Activated naive CD4-positive, alpha-beta T cell treated with anti-CD3 and anti-CD28 coated beads, Interleukin-2, amount 50 U/mL, for 24 hours (primary cell): ENCODE data around the gene TXNDC15.
"Not testable (repeated sequence)": the region's sequence is repeated elsewhere in the genome, so short reads cannot be mapped to it uniquely, and the experiment has no call there.

ENCODE experiments used
- H3K27ac Mint-ChIP-seq: one replicate; pipeline ENCODE4 v1.8.0; 2021; ENCODE audit warnings: mild to moderate bottlenecking, mixed read lengths
- H3K27me3 Mint-ChIP-seq: one replicate; pipeline ENCODE4 v1.8.0; 2021; ENCODE audit warnings: mixed read lengths
- H3K36me3 Mint-ChIP-seq: one replicate; pipeline ENCODE4 v1.8.0; 2021; ENCODE audit warnings: mixed read lengths
- H3K4me1 Mint-ChIP-seq: one replicate; pipeline ENCODE4 v1.8.0; 2021; ENCODE audit warnings: mixed read lengths
- H3K4me3 Mint-ChIP-seq: one replicate; pipeline ENCODE4 v1.8.0; 2021; ENCODE audit warnings: mild to moderate bottlenecking, mixed read lengths
- H3K9me3 Mint-ChIP-seq: one replicate; pipeline ENCODE4 v1.8.0; 2021; ENCODE audit warnings: mixed read lengths

TXNDC15 gene

GRCh38 chr5:134856465-134856864 lies 17.7 kb upstream of the TXNDC15 start:
- not testable (repeated sequence) for H3K36me3 Mint-ChIP-seq, H3K27me3 Mint-ChIP-seq, H3K9me3 Mint-ChIP-seq, H3K27ac Mint-ChIP-seq, H3K4me3 Mint-ChIP-seq
- peaks cover 30% of the 10 kb centered on the region for H3K4me1 Mint-ChIP-seq

- Mint-ChIP-seq H3K36me3 (peaks cover 7% of the 10 kb centered on the region), H3K9me3 (no peaks in the 10 kb centered on the region), H3K27me3 (no peaks in the 10 kb centered on the region), H3K4me3 (no peak overlapping the region), H3K4me1 (peaks cover 25% of the 10 kb centered on the region), H3K27ac (no peak overlapping the region)
These were observed 16.8 kb upstream of the TXNDC15 start for GRCh38 chr5:134857401-134857800.

- Mint-ChIP-seq H3K36me3 (no peaks in the 10 kb centered on the region), H3K27ac (no peak overlapping the region), H3K4me1 (no peaks in the 10 kb centered on the region), H3K27me3 (no peaks in the 10 kb centered on the region), H3K9me3 (no peaks in the 10 kb centered on the region), H3K4me3 (no peak overlapping the region)
These were observed 9.5 kb upstream of the TXNDC15 start for GRCh38 chr5:134864707-134865106.

GRCh38 chr5:134873494-134873893 lies 677 bp upstream of the TXNDC15 start:
- H3K36me3 Mint-ChIP-seq, result peaks cover 4% of the 10 kb centered on the region
- peak overlapping the region; percentile 96 for H3K27ac Mint-ChIP-seq
- H3K4me1 Mint-ChIP-seq, result peaks cover 37% of the 10 kb centered on the region
- H3K4me3 Mint-ChIP-seq, result peak overlapping the region; percentile 96
- no peaks in the 10 kb centered on the region for H3K9me3 Mint-ChIP-seq
- H3K27me3 Mint-ChIP-seq, result no peaks in the 10 kb centered on the region

- peaks cover 4% of the 10 kb centered on the region for H3K36me3 Mint-ChIP-seq
- peak overlapping the region; percentile 96 for H3K27ac Mint-ChIP-seq
- no peaks in the 10 kb centered on the region for H3K27me3 Mint-ChIP-seq
- H3K4me3 Mint-ChIP-seq, result peak overlapping the region; percentile 96
- H3K4me1 Mint-ChIP-seq, result peaks cover 50% of the 10 kb centered on the region
- H3K9me3 Mint-ChIP-seq, result no peaks in the 10 kb centered on the region
These were observed 872 bp downstream of the TXNDC15 start for GRCh38 chr5:134874831-134875655.

- Mint-ChIP-seq H3K4me1 (peaks cover 58% of the 10 kb centered on the region), H3K36me3 (peaks cover 4% of the 10 kb centered on the region), H3K27ac (peak overlapping the region; percentile 92), H3K9me3 (no peaks in the 10 kb centered on the region), H3K27me3 (no peaks in the 10 kb centered on the region), H3K4me3 (peak overlapping the region; percentile 8)
These were observed 3.0 kb downstream of the TXNDC15 start for GRCh38 chr5:134877159-134877558.

- no peak overlapping the region for H3K27ac Mint-ChIP-seq
- no peaks in the 10 kb centered on the region for H3K9me3 Mint-ChIP-seq
- peaks cover 4% of the 10 kb centered on the region for H3K36me3 Mint-ChIP-seq
- H3K4me1 Mint-ChIP-seq, result peaks cover 56% of the 10 kb centered on the region
- no peaks in the 10 kb centered on the region for H3K27me3 Mint-ChIP-seq
- no peak overlapping the region for H3K4me3 Mint-ChIP-seq
These were observed 4.2 kb downstream of the TXNDC15 start for GRCh38 chr5:134878403-134878802.

- H3K9me3 Mint-ChIP-seq, result no peaks in the 10 kb centered on the region
- no peak overlapping the region for H3K27ac Mint-ChIP-seq
- H3K27me3 Mint-ChIP-seq, result no peaks in the 10 kb centered on the region
- H3K4me3 Mint-ChIP-seq, result peak overlapping the region; percentile 23
- H3K36me3 Mint-ChIP-seq, result peaks cover 4% of the 10 kb centered on the region
- H3K4me1 Mint-ChIP-seq, result peaks cover 53% of the 10 kb centered on the region
These were observed 5.3 kb downstream of the TXNDC15 start for GRCh38 chr5:134879456-134879855.

GRCh38 chr5:134880937-134881336 lies 6.8 kb downstream of the TXNDC15 start:
- H3K36me3 Mint-ChIP-seq, H3K27me3 Mint-ChIP-seq, H3K9me3 Mint-ChIP-seq, H3K4me3 Mint-ChIP-seq: not testable (repeated sequence)
- Mint-ChIP-seq H3K4me1 (peaks cover 54% of the 10 kb centered on the region), H3K27ac (peak overlapping the region; percentile 65)

GRCh38 chr5:134881711-134882110 lies 7.5 kb downstream of the TXNDC15 start:
- not testable (repeated sequence) for H3K9me3 Mint-ChIP-seq, H3K36me3 Mint-ChIP-seq, H3K27me3 Mint-ChIP-seq, H3K4me3 Mint-ChIP-seq, H3K27ac Mint-ChIP-seq
- peaks cover 46% of the 10 kb centered on the region for H3K4me1 Mint-ChIP-seq

- Mint-ChIP-seq H3K4me3 (no peak overlapping the region), H3K4me1 (peaks cover 17% of the 10 kb centered on the region), H3K9me3 (no peaks in the 10 kb centered on the region), H3K27me3 (no peaks in the 10 kb centered on the region), H3K27ac (peak overlapping the region; percentile 70), H3K36me3 (peaks cover 8% of the 10 kb centered on the region)
These were observed 13.5 kb downstream of the TXNDC15 start for GRCh38 chr5:134887593-134888159.

GRCh38 chr5:134889335-134889734 lies 15.2 kb downstream of the TXNDC15 start:
- no peak overlapping the region for H3K4me3 Mint-ChIP-seq
- no peaks in the 10 kb centered on the region for H3K9me3 Mint-ChIP-seq
- peaks cover 8% of the 10 kb centered on the region for H3K36me3 Mint-ChIP-seq
- H3K4me1 Mint-ChIP-seq, result peaks cover 17% of the 10 kb centered on the region
- no peaks in the 10 kb centered on the region for H3K27me3 Mint-ChIP-seq
- H3K27ac Mint-ChIP-seq, result peak overlapping the region; percentile 30

GRCh38 chr5:134891473-134891872 lies 17.3 kb downstream of the TXNDC15 start:
- Mint-ChIP-seq H3K36me3 (peaks cover 6% of the 10 kb centered on the region), H3K27ac (no peak overlapping the region), H3K27me3 (no peaks in the 10 kb centered on the region), H3K4me3 (no peak overlapping the region), H3K4me1 (peaks cover 5% of the 10 kb centered on the region), H3K9me3 (no peaks in the 10 kb centered on the region)

- no peaks in the 10 kb centered on the region for H3K9me3 Mint-ChIP-seq
- H3K27ac Mint-ChIP-seq, result no peak overlapping the region
- H3K36me3 Mint-ChIP-seq, result peaks cover 6% of the 10 kb centered on the region
- H3K4me3 Mint-ChIP-seq, result no peak overlapping the region
- no peaks in the 10 kb centered on the region for H3K27me3 Mint-ChIP-seq
- H3K4me1 Mint-ChIP-seq, result peaks cover 5% of the 10 kb centered on the region
These were observed 18.1 kb downstream of the TXNDC15 start for GRCh38 chr5:134892282-134892681.

GRCh38 chr5:134892926-134893325 lies 18.8 kb downstream of the TXNDC15 start:
- Mint-ChIP-seq H3K9me3 (no peaks in the 10 kb centered on the region), H3K27me3 (no peaks in the 10 kb centered on the region), H3K27ac (no peak overlapping the region), H3K4me1 (no peaks in the 10 kb centered on the region), H3K36me3 (peaks cover 4% of the 10 kb centered on the region), H3K4me3 (no peak overlapping the region)

- Mint-ChIP-seq H3K36me3 (peaks cover 4% of the 10 kb centered on the region), H3K4me3 (no peak overlapping the region), H3K27me3 (no peaks in the 10 kb centered on the region), H3K9me3 (no peaks in the 10 kb centered on the region), H3K4me1 (no peaks in the 10 kb centered on the region), H3K27ac (no peak overlapping the region)
These were observed 19.8 kb downstream of the TXNDC15 start for GRCh38 chr5:134893748-134894505.
